22Rv1 (cell line): ENCODE data around the gene LRRC56.

ENCODE experiments used
- ZFX ChIP-seq: fragments of 450-650 bp; IDR thresholded peaks from 2 replicates; pipeline ENCODE4 v1.6.1; 2017; ENCODE audit warnings: antibody characterized with exemption, borderline replicate concordance
- TF ChIP-seq, protein P1 (sequence below): fragments of 450-650 bp; IDR thresholded peaks from 2 replicates; pipeline ENCODE4 v1.5.1; 2017; ENCODE audit warnings: mild to moderate bottlenecking

GRCh38 chr11:490186-490929, 47.0 kb upstream of the LRRC56 start:
- TF ChIP-seq, protein P1, sequence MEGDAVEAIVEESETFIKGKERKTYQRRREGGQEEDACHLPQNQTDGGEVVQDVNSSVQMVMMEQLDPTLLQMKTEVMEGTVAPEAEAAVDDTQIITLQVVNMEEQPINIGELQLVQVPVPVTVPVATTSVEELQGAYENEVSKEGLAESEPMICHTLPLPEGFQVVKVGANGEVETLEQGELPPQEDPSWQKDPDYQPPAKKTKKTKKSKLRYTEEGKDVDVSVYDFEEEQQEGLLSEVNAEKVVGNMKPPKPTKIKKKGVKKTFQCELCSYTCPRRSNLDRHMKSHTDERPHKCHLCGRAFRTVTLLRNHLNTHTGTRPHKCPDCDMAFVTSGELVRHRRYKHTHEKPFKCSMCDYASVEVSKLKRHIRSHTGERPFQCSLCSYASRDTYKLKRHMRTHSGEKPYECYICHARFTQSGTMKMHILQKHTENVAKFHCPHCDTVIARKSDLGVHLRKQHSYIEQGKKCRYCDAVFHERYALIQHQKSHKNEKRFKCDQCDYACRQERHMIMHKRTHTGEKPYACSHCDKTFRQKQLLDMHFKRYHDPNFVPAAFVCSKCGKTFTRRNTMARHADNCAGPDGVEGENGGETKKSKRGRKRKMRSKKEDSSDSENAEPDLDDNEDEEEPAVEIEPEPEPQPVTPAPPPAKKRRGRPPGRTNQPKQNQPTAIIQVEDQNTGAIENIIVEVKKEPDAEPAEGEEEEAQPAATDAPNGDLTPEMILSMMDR, result no peak
- TF ChIP-seq ZFX, result no peak
